HG02884 (cell line): ENCODE results near the gene S100G.
"Not testable (repeated sequence)": the region's sequence is repeated elsewhere in the genome, so short reads cannot be mapped to it uniquely, and the experiment has no call there.

ENCODE experiments used
- ATAC-seq: cut with Tn5 transposase; IDR thresholded peaks from one replicate; pipeline ENCODE4 v1.9.1; 2021; ENCODE audit warnings: mild to moderate bottlenecking, moderate library complexity; ENCODE audit not compliant: unreplicated experiment

The S100G gene, protein sequence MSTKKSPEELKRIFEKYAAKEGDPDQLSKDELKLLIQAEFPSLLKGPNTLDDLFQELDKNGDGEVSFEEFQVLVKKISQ

DNA sequence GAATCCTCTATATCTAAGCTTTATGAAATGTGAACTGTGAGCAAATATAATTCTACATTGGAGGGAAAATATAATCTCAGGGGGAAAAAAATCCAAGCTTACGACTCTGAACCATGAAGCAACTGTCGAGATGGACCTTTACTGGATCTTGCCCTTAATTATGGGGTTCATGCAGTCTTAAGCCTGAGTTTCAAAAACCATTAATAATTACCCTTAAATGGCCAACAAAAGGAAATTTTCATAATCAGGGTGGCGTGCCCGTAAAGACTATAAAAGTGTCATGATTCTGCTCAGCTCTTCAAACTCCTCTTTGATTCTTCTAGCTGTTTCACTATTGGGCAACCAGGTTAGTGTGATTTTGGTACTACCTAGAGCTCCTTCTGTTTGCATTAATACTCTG is at the start of gene S100G:
Gene S100G, plus strand, starts transcription at position 301 of the 400 bp plus-strand sequence. CDS start 849 bp downstream, outside the sequence.
- no peak for ATAC-seq

DNA sequence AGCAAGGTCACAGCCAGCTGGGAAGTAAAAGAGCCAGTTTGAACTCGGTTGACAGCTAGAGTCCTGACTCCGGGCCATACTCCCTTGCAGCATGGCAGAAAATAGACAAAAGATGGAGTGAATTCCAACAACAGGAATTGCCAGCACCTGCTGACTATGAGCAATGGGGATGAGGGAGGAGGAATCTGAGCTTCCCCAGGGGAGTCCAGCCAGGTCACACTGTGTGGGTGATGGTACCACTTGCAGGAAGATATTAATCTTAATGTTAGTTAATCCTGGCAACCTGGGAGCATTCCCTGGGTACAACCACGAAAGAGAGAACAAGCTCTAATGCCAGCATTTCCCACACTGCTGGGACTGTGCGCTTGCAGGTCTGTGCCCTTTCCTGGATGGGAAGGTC is 48.1 kb upstream of the S100G start:
- no peak for ATAC-seq

DNA sequence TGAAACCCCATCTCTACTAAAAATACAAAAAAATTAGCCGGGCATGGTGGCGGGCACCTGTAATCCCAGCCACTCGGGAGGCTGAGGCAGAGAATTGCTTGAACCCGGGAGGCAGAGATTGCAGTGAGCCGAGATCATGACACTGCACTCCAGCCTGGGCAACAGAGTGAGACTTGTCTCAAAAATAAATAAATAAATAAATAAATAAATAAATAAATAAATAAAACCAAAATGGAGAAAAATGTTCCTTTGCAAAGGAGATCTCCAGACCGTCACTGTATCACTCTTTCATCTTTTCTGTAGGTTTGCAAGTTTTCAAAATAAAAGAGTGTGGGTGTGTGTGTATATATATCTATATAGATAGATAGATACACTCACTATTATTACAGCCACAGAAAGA is 46.7 kb upstream of the S100G start:
- ATAC-seq: not testable (repeated sequence)

DNA sequence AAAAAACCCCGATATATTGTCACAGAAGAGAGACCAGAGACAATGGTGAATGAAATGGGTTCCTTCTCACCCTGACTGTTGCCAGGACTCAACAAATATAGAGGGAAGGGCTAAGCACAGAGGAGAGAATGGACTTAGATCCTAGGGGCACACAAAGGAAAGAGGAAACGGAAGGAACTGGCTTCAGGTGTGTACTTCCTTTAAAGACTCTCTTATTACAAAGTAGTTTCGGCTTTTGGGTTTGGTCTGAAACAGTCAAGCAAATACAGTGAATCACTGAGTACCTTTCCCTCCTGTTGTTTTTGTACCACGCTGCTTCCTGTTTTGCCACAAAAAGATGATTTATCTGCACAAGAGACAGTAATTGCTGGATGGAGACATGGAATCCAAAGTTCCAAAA is 46.1 kb upstream of the S100G start:
- ATAC-seq: no peak

DNA sequence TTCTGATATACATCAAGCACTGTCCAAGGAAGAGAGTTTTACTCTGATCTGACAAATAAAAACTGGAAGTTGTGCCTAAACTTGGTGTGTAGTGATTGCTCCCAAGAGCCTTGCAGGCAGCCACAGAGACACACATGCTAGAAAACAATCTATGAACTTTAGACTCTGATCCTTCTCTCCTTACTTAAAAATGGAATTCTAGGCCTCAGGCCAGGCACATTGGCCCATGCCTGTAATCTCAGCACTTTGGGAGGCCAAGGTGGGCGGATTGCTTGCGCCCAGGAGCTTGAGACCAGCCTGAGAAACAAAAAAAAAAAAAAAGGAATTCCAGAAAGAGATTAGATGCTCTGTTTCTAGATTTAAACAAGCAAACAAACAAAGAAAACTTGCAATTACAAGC is 45.6 kb upstream of the S100G start:
- no peak for ATAC-seq

DNA sequence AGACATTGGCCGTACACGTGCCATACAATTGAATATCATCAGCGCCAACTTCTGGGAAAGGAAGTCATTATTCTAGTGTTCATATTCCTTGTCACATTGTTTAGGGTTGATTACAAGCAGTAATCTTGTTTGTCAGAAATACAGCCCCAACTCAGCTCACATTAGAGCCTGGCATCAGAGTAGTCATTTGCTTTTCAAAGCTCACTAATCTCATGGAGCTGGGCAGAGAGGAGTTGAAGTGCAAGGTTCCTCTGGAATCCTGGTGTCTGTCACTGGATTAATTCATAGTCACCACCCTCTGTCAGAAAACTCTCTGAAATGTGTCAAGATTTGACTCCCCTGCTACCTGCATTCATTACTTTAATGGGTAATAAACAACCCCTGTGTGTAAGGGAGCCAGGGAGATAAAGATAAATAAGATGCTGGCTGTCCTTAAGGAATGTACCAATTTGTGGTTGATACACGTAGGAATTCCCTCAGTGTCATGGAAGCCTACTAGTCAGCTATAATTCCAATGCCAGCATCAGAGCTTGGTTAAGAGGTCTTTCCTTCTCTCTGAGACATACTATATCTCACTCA is 43.7 kb upstream of the S100G start:
- no peak for ATAC-seq

DNA sequence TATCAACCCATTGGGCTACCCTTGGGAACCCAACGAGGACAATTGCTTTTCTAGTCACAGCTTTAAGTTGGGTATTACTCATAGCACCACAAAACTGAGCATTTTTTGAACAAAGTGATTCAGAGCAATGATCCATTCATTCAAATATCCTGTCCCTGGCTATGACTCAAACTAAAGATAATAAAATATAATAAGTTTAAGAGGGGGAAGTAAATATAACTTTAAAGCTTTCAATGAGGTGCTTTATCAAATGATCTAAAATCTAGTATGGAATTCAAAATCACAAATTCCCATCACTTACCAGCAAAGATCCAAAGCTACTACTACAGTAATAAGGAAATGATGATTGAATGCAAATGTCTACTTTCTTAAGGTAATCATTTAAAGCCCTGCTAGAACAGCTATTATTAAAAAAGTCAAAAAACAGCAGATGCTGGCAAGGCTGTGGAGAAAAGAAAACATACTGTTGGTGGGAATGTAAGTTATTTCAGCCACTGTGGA is 39.8 kb upstream of the S100G start:
- no peak for ATAC-seq

DNA sequence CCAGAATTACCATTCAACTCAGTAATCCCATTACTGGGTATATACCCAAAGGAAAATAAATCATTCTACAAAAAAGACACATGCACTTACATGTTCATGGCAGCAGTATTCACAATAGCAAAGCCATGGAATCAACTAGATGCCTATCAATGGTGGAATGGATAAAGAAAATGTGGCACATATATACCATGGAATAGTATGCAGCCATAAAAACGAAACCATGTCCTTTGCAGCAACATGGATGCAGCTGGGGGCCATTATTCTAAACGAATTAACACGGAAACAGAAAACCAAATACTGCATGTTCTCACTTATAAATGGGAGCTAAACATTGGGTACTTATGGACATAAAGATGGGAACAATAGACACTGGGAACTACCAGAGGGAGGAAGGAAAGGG is 39.3 kb upstream of the S100G start:
- not testable (repeated sequence) for ATAC-seq

DNA sequence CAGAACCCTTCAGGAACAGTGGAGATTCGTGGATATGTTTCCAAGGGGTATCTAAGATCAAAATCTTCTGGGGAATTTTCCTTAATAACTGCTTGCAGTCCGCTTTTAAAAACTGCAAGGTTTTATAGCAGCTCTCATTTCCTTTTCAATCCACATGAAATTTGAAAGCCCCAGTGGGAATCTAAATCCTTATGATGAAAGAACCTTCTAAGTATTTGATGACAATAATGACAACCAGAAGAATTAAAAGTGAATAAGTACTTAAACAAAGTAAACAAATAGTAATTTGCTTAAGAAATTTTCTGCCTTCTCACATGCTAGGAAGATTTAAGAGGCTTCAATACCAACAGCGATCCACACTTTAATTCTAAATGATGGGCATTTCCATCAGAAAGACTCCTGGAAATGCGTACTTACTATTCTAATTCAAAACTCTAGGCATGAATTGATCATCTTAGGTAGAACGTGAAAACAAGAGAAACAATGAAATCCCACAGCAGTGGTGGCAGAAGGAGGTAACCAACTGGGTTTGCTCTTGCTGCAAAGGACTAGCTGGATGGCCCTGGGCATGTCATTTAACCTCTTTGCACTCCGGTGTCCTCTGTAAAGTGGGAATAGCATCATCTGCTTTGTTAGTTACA is 37.6 kb upstream of the S100G start:
- no peak for ATAC-seq

DNA sequence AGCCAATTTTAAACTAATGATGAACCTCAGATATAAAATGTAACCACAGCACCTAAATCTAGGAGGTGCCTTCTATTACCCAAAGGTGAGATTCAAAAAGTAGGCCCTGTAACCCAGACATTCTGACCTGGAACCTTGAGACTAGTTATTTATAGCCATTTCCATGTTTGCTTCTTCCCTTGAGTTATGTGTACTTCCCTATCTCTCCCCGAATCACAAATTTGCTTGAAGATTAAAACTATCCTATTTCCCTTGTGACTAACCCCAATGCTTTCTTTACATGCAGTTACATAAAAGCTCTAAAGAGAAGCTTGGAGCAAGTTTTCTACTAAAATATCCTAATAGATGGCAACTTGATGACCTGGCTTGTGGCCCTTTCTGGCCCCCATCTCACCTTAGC is 32.6 kb upstream of the S100G start:
- ATAC-seq: no peak

DNA sequence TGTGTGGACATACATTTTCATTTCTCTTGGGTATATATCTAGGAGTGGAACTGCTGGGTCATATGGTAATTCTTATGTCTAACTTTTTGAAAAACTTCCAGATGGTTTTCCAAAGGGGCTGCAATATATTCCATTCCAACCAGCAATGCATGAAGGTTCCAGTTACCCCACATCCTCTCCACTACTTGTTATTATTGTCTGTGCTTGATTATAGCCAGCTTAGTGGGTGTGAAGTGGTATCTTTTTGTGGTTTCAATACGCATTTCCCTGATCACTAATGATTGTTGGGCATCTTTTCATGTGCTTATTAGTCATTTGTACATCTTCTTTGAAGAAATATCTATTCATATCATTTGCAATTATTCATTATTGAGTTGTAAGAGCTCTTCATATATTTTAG is 31.5 kb upstream of the S100G start:
- ATAC-seq: no peak

DNA sequence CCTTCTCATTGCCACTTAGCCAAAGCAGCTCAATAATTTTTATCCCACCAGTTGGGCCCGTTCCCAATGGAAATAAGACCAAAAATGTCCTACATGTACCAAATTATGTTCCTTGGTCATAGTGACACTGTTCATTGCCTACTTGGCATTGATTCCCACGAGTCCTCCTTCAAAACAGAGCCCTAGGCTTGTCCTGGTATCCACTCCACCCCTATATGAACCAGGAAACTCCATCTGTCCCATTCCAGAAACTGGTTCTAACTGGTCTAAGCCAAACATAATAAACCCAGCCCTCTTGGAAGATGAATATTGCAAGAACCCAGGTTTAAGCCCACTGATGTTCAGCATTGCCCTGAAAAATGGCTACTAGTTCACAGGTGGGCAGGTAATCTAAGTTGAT is 30.9 kb upstream of the S100G start:
- ATAC-seq: no peak

DNA sequence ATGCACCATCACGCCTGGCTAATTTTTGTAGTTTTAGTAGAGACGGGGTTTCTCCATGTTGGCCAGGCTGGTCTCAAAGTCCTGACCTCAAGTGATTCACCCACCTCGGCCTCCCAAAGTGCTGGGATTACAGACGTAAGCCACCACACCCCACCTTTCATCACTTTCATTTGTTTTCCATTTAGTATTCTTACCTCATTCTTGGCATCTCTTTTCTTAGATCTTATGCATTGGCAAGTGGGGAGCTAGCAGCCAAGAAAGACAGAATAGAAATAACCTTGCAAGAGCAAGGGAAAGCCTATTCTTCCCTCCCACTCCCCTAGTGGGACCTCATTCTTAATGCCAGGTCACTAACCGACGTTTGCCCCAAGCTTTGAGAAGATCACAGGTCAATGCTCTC is 21.4 kb upstream of the S100G start:
- not testable (repeated sequence) for ATAC-seq

DNA sequence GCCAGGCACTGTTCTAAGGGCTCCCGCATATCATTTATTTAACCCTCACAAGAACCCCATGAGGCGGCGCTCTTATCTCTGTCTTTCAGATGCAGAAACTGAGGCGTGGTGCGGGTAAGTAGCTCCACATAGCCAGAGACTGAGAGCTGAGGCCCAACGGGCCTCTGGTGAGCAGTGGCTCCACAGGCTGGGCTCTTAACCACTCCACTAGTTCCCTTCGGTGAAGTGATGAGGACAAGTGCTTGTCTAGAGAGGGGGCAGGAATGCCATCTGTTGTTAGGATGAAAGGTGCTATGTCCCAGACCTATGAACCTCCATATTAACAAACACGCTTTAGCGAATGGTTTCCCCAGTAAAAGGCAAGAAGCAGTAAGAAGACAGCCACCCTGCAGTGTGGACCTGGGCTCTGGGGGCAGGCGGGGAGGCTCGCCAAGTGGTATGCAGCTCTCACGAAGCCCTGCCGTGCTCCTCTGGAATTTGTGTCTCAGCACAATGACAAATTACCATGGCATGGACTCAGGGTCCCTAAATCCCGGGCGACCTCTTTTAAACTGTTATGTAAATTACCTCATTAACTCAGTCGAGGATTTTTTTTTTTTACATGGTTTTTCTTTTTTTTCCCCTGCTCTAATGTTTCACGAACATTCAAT is 20.9 kb upstream of the S100G start:
- ATAC-seq: no peak

DNA sequence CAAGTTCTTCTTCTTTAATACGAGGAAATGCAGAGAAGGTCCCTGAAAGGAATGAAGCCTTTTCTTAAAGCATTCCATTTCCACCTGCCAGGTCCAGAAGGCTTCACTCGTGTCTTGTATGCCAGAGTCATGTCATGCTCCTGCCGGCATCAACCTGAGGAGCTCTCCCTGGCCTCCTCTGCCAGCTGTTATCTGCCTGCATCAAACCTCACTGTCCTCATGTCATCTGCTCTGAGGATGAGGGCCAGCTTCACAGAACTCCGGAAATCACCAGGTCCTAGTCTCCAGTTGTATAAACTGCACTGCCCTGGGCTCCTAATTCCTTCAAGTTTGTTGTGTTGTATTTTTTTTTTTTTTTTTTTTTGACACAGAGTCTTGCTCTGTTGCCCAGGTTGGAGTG is 20.0 kb upstream of the S100G start:
- ATAC-seq: no peak

DNA sequence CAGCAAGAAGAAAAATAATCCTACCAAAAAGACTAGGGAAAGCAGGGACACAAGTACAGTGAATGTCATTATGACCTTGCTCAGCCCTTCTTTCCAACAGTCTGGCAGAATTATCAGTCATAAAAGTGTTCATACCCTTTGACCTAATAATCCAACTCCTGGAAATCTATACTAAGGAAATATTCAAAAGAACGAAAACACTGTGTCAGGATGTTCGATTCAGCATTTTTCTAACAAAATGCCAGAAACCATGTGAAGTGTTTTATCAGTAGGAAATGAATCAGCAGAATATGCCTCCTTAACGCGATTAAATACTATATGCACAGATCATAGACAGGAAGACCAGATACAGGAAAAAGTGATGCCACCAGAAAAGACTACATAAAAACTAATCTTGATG is 16.2 kb upstream of the S100G start:
- ATAC-seq: no peak

DNA sequence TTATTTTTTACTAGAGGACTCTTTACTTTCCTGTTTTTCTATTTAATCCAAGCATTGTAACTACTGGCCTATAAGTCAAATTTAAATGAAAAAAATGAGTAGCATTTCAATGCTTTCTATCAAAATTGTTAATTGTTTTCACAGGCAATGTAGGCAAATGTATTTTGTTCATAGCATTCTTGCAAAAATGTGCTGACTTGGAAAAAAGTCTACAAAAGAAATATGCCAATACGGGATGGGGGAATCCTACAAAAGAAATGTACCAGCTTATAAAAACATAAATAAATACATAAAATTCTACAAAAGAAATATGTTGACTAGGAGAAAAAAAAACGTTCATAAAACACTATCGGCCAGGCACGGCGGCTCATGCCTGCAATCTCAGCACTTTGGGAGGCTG is 14.9 kb upstream of the S100G start:
- no peak for ATAC-seq

DNA sequence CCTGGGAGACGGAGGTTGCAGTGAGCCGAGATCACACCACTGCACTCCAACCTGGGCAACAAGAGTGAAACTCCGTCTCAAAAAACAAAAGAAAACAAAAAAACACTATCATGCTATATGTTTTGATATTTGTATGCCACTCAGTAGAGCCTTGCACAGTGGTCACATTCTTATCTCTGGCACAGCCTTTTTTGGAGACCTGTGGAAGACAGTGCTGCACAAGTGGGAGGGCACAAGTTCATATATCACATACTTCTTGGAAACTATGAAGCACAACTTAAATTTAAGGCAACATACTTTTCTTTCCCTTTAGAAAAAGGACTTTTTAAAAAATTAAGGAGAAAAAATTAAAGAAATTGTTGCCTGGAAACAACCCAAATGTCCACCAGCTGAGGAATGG is 14.4 kb upstream of the S100G start:
- ATAC-seq: no peak

DNA sequence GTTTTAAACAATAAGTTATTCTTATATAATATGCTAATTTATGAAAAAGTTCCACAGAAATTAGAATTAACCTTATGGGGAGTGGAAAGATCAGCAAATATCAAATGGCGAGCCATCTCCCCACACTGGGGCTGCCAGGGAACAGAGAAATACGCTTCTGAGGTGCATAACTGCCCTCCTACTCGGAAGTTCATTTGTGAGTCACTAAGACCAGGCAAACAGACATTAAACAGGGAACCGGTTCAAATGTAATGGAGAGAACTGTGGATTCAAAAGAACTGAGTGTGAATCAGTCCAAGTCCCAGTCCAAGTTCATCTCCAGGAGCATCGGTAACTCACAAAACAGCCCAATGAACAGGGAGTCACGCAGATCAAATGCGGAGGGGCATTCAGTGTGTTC is 11.4 kb upstream of the S100G start:
- ATAC-seq: no peak

DNA sequence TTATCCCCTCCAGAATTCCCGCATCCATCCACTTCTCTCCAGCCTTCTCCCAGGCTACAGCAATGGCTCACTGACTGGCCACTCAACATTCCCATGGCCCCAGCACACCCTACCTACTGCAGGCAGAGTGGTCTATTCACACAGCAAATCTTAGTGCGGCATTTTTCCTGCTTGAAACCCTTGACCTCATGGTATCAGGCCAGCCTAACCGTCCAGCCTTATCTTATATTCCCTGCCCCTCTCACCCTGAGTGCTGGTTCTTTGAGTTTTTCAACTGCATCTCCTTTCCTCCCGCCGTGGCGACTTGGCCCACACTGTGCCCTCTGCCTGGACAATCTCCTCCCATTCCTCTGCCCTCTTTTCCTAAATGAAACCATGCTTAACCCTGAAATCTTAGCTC is 10.0 kb upstream of the S100G start:
- ATAC-seq: no peak

DNA sequence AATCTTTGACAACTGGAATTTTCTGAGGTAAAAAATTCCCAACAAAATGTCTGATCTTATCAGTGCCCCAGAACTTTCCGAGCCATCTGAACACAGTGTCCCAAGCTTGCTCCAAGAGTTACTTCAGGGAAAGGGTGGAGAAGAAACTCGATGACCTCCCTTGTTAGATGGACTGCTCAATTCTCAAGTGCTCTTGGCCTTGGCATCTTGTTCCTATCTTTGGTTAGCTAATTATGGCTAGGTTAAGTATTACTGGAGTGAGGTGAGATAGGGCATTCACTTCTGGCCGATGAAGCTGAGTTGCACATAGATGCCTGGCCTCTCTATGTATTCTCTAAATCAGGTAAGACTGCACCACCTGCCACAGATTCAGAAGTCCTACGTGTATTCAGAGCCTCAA is 9.1 kb upstream of the S100G start:
- ATAC-seq: no peak

DNA sequence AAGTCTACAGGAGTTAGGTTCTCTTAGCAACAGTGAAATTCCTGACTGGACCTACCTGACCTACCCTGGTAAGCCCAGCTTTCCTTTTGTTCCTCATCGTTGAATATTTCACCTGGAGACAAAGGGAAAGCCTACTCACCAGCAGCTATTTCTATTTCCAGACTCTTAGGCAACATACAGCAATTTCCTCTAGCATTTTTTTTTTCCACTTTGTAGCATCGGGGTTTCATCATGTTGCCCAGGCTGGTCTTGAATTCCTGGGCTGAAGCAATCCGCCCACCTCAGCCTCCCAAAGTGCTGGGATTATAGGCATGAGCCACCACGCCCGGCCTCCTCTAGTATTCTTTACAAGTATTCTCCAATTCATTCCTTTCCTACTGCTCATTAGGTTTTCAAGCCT is 6.8 kb upstream of the S100G start:
- no peak for ATAC-seq
